GM20431 (cell line): ENCODE measurements around the gene ABHD15.

Experiments used
- in situ Hi-C: fragments of 300-500 bp; cut with MseI, MboI; formaldehyde crosslinking; loops from one replicate; pipeline ENCODE4 v1.15.0; 2020; ENCODE audit warnings: low sequenced_read_pairs; ENCODE audit not compliant: unreplicated experiment

Gene ABHD15

GRCh38 chr17:29566473-29567303 is at the start of gene ABHD15:
Gene ABHD15, minus strand, starts transcription at chr17:29567037. Its CDS starts 71 bp downstream, at chr17:29566966.
- in situ Hi-C loops: no loop called here

- in situ Hi-C loops: no loop called here
Measured at GRCh38 chr17:29615492-29616299, 48.9 kb upstream of the ABHD15 start.

GRCh38 chr17:29615048-29615385 is 48.2 kb upstream of the ABHD15 start:
- in situ Hi-C loops: no loop called here

GRCh38 chr17:29614349-29615047 is 47.7 kb upstream of the ABHD15 start:
- in situ Hi-C loops: no loop called here

GRCh38 chr17:29613856-29614255 is 47.0 kb upstream of the ABHD15 start:
- in situ Hi-C loops: no loop called here

- in situ Hi-C loops: no loop called here
Measured at GRCh38 chr17:29613352-29613837, 46.6 kb upstream of the ABHD15 start.

- in situ Hi-C loops: no loop called here
Measured at GRCh38 chr17:29612404-29613280, 45.8 kb upstream of the ABHD15 start.

GRCh38 chr17:29612094-29612403 is 45.2 kb upstream of the ABHD15 start:
- in situ Hi-C loops: no loop called here

GRCh38 chr17:29611351-29612093 is 44.7 kb upstream of the ABHD15 start:
- in situ Hi-C loops: no loop called here

- in situ Hi-C loops: no loop called here
Measured at GRCh38 chr17:29610395-29610794, 43.6 kb upstream of the ABHD15 start.

GRCh38 chr17:29608986-29609385 is 42.1 kb upstream of the ABHD15 start:
- in situ Hi-C loops: no loop called here

GRCh38 chr17:29607557-29608195 is 40.8 kb upstream of the ABHD15 start:
- in situ Hi-C loops: no loop called here

- in situ Hi-C loops: no loop called here
Measured at GRCh38 chr17:29603109-29603674, 36.4 kb upstream of the ABHD15 start.

- in situ Hi-C loops: no loop called here
Measured at GRCh38 chr17:29597361-29598172, 30.7 kb upstream of the ABHD15 start.

GRCh38 chr17:29596811-29597210 is 30.0 kb upstream of the ABHD15 start:
- in situ Hi-C loops: no loop called here

GRCh38 chr17:29595943-29596774 is 29.3 kb upstream of the ABHD15 start:
- in situ Hi-C loops: no loop called here
